Measurements from ENCODE around the gene CPNE5.

DNA sequence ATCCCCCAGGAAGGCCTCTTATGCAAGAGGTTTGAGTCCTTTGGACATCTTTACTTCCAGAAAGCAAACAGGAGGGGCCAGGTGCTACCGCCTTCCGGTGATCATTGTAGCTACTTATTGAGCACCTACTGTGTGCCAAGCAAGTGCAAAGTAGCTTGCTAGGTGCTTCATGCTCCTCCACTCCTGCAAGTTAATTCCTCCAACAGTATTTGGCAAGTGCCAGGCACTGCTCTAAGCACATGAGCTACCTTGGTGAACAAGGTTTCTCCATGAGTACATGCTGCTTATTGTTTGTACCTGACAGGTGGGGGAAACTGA lies 2.3 kb downstream of the CPNE5 start:
- TF ChIP-seq CTCF (IDR thresholded peaks at IDR 0.05): no peak
- no peak for TF ChIP-seq POLR2A (IDR thresholded peaks at IDR 0.05)

Measured in adrenal gland (tissue), 5 donors.